ENCODE data around the gene CLK3. TPM values are rescaled to one million over a fixed set of nuclear protein-coding genes. Genes with fewer than 3 reads are reported as not detected.

The CLK3 gene
- total RNA-seq, 1 experiment from 2014 or later = 70.7 TPM

DNA sequence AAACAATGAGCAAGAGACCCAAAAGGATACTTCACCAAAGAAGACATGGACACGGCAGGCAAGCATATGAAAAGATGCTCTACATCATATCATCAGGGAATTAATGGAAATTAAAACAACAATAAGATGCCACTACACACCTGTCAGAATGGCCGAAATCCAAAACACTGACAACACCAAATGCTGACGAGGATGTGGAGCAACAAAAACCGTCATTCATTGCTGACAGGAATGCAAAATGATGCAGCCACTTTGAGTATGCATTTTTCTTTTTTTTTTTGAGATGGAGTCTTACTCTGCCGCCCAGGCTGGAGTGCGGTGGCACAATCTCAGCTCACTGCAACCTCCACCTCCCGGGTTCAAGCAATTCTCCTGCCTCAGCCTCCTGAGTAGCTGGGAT is 61.2 kb downstream of the CLK3 start:
- peaks cover 10% of the 10 kb centered on the region for H4K20me1 ChIP-seq (ENCODE audit: insufficient read depth)
- no peak overlapping the region for H2AFZ ChIP-seq
- H3K9me3 ChIP-seq (ENCODE audit: insufficient read depth, low read depth) = no peaks in the 10 kb centered on the region
- H3K9me2 ChIP-seq (ENCODE audit: insufficient read depth) = no peaks in the 10 kb centered on the region
- CTCF ChIA-PET = no interaction called here
- intact Hi-C loops (cut with micrococcal nuclease; ENCODE audit: unreplicated experiment) = no loop called here
- BruUV-seq (replicated peaks) = no TSS peak
- peaks cover 33% of the 10 kb centered on the region for H3K79me2 ChIP-seq (ENCODE audit: low read depth)
- H3K36me3 ChIP-seq (ENCODE audit: low read depth) = no peaks in the 10 kb centered on the region
- H3K4me3 ChIP-seq = no peak overlapping the region
- no peak for DNase-seq
- H3K27ac ChIP-seq = no peak overlapping the region
- no peaks in the 10 kb centered on the region for H3K27me3 ChIP-seq (ENCODE audit: insufficient read depth, low read depth)
- POLR2A ChIA-PET (ENCODE audit: unreplicated experiment) = no interaction called here
- TF ChIP-seq, protein P1, sequence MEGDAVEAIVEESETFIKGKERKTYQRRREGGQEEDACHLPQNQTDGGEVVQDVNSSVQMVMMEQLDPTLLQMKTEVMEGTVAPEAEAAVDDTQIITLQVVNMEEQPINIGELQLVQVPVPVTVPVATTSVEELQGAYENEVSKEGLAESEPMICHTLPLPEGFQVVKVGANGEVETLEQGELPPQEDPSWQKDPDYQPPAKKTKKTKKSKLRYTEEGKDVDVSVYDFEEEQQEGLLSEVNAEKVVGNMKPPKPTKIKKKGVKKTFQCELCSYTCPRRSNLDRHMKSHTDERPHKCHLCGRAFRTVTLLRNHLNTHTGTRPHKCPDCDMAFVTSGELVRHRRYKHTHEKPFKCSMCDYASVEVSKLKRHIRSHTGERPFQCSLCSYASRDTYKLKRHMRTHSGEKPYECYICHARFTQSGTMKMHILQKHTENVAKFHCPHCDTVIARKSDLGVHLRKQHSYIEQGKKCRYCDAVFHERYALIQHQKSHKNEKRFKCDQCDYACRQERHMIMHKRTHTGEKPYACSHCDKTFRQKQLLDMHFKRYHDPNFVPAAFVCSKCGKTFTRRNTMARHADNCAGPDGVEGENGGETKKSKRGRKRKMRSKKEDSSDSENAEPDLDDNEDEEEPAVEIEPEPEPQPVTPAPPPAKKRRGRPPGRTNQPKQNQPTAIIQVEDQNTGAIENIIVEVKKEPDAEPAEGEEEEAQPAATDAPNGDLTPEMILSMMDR (conservative IDR thresholded peaks at IDR 0.05) = no peak
- TF ChIP-seq EZH2 (IDR thresholded peaks at IDR 0.05; ENCODE audit: low read depth) = no peak
- no peaks in the 10 kb centered on the region for H3K4me1 ChIP-seq (replicated peaks; ENCODE audit: insufficient read depth)
- no peaks in the 10 kb centered on the region; the same call in 1 of the 2 replicates for H3F3A ChIP-seq (ENCODE audit: insufficient read depth, low read depth)
- no peak overlapping the region for H3K4me2 ChIP-seq

Other genes starting within 250 kb of the CLK3 start
- 7.1 and 9.6 TPM in 2 replicates for gene CYP11A1, start 248.2 kb upstream of the CLK3 start, total RNA-seq (2021)
- 8.3 and 14.5 TPM in 2 replicates for gene SEMA7A, start 181.9 kb upstream of the CLK3 start, total RNA-seq (2021)
- gene UBL7, start 154.7 kb upstream of the CLK3 start, total RNA-seq (2021) = 73.9 and 89.6 TPM in 2 replicates
- gene ARID3B, start 74.6 kb upstream of the CLK3 start, total RNA-seq (2021) = 9.6 and 10.8 TPM in 2 replicates
- gene EDC3, start 80.2 kb downstream of the CLK3 start, total RNA-seq (2021) = 43.3 and 46.3 TPM in 2 replicates
- 0.33 and 0.39 TPM in 2 replicates for gene CYP1A1, start 109.7 kb downstream of the CLK3 start, total RNA-seq (2021)
- not detected in 2 replicates for gene CYP1A2, start 133.0 kb downstream of the CLK3 start, total RNA-seq (2021)
- gene CSK, start 166.2 kb downstream of the CLK3 start, total RNA-seq (2021) = 78.3 TPM in 2 replicates
- gene LMAN1L, start 197.0 kb downstream of the CLK3 start, total RNA-seq (2021) = not detected in 2 replicates
- gene CPLX3, start 210.8 kb downstream of the CLK3 start, total RNA-seq (2021) = not detected in 2 replicates
- gene ULK3, start 227.3 kb downstream of the CLK3 start, total RNA-seq (2021) = 30.2 and 46.6 TPM in 2 replicates